ENCODE data around the gene SULF2.

The SULF2 gene

GRCh38 chr20:47718398-47718797 lies 66.9 kb downstream of the SULF2 start:
- H3K36me3 ChIP-seq (replicated peaks): no peaks in the 10 kb centered on the region
- no peak for DNase-seq
- H3K27ac ChIP-seq: no peak overlapping the region
- no peaks in the 10 kb centered on the region for H3K27me3 ChIP-seq (replicated peaks)
- no peak overlapping the region for H3K4me3 ChIP-seq (ENCODE audit: low read depth, low read length)
- TF ChIP-seq CTCF (IDR thresholded peaks at IDR 0.05; ENCODE audit: low read depth, low read length, missing control alignments): no peak
- in situ Hi-C loops (cut with HindIII; ENCODE audit: low pct_ligation_motif_present, low sequenced_read_pairs): no loop called here

DNA sequence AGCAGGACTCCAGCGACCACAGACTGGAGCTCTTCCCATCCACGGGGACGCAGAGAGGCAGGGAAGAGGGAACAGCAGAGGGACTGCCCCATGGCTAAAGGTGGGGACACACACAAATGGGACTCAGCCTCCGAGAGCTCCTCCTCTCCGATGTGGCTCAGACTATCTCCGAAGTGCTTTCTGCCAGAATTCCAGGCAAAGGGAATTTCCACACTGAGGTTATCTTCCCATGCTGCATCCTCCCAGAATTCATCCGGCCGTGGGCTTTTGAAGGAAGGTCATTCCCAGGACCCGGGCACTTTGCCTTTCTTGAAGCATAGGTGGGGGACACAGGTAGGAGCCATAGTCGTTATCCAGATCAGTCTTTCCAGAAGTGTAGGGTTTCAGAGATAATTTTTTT lies 67.9 kb downstream of the SULF2 start:
- TF ChIP-seq CTCF (IDR thresholded peaks at IDR 0.05; ENCODE audit: low read depth, low read length, missing control alignments): no peak
- DNase-seq: no peak
- in situ Hi-C loops (cut with HindIII; ENCODE audit: low pct_ligation_motif_present, low sequenced_read_pairs): no loop called here

DNA sequence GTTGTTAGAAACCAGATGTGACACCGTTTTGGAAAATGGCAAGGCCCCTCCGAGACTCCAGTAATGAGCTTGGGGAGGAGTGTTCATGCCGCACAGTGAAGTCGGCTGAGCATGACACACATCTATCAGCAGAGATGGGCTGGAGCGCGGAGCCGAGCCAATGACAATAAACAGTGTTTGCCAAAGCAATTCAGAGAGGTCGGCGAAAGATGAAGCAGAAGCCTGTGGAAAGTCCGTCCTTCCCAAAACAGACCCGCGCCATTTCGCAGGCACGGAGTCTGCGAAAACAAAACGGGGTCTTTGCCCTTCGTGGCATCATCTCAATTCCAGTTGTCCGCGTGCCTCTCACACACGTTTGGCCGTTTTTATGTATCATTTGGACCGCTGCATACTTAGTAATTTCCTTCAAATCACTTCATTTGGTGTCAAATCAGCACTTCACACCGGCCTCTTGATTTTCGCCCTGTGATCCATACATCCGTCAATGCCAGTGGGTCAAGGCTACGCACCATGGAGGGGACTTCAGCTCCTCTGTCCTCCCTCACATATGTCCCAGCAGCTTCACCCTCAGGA lies 71.3 kb downstream of the SULF2 start:
- Histone ChIP-seq H3K4me3 (ENCODE audit: low read depth, low read length) (no peak overlapping the region), H3K36me3 (replicated peaks) (no peaks in the 10 kb centered on the region), H3K27me3 (replicated peaks) (no peaks in the 10 kb centered on the region), H3K27ac (no peak overlapping the region)
- in situ Hi-C loops (cut with HindIII; ENCODE audit: low pct_ligation_motif_present, low sequenced_read_pairs): no loop called here
- DNase-seq: no peak
- no peak for TF ChIP-seq CTCF (IDR thresholded peaks at IDR 0.05; ENCODE audit: low read depth, low read length, missing control alignments)

More for the DNA sequence above, 67.9 kb downstream of the SULF2 start:
- H3K36me3 ChIP-seq (replicated peaks): no peaks in the 10 kb centered on the region
- H3K27ac ChIP-seq: no peak overlapping the region
- no peaks in the 10 kb centered on the region for H3K27me3 ChIP-seq (replicated peaks)
- no peak overlapping the region for H3K4me3 ChIP-seq (ENCODE audit: low read depth, low read length)

DNA sequence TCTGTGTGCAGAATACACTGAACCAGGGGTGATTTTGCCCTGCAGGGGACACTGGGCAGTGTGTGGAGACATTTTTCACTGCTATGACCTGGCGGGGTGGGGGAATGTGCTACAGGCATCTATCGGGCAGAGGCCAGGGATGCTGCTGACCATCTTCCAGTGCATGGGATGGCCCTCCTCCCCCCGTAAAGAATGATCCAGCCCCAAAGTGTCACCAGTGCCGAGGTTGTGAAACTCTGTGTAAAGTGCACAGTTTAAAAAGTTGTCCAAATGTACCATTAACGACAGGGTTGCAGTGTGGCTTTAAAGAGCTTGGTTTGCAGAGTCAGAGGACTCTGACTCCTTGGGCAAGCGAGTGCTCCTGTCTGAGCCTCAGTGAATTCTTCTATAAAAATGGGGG lies 72.1 kb downstream of the SULF2 start:
- no peak for TF ChIP-seq CTCF (IDR thresholded peaks at IDR 0.05; ENCODE audit: low read depth, low read length, missing control alignments)
- in situ Hi-C loops (cut with HindIII; ENCODE audit: low pct_ligation_motif_present, low sequenced_read_pairs): no loop called here
- Histone ChIP-seq H3K36me3 (replicated peaks) (no peaks in the 10 kb centered on the region), H3K27me3 (replicated peaks) (no peaks in the 10 kb centered on the region), H3K27ac (no peak overlapping the region), H3K4me3 (ENCODE audit: low read depth, low read length) (no peak overlapping the region)
- DNase-seq: no peak

- Histone ChIP-seq H3K36me3 (replicated peaks) (no peaks in the 10 kb centered on the region), H3K27ac (no peak overlapping the region), H3K27me3 (replicated peaks) (no peaks in the 10 kb centered on the region), H3K4me3 (ENCODE audit: low read depth, low read length) (no peak overlapping the region)
- DNase-seq: no peak
- in situ Hi-C loops (cut with HindIII; ENCODE audit: low pct_ligation_motif_present, low sequenced_read_pairs): no loop called here
- no peak for TF ChIP-seq CTCF (IDR thresholded peaks at IDR 0.05; ENCODE audit: low read depth, low read length, missing control alignments)
These were observed 74.1 kb downstream of the SULF2 start for GRCh38 chr20:47711046-47711752.

DNA sequence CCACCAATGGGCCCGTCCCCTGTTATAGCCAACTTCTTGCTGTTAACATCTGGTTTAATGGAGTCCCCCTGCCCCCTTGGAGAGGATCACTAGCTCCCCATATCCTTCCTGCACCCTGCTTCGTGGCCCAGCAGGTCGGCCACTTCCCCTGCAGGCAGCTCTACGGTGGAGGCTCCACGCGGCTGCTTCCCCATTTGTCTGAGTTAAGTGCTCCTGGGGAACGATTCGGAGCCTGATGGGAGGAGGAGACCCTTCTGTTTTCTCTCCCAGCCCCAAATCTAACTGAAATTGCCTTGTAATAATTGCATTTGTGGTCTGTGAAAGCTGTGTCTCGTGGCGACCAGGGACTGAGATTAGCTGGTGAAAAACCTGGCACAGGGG lies 74.6 kb downstream of the SULF2 start:
- Histone ChIP-seq H3K27ac (no peak overlapping the region), H3K27me3 (replicated peaks) (no peaks in the 10 kb centered on the region), H3K4me3 (ENCODE audit: low read depth, low read length) (no peak overlapping the region), H3K36me3 (replicated peaks) (no peaks in the 10 kb centered on the region)
- in situ Hi-C loops (cut with HindIII; ENCODE audit: low pct_ligation_motif_present, low sequenced_read_pairs): no loop called here
- DNase-seq: no peak
- no peak for TF ChIP-seq CTCF (IDR thresholded peaks at IDR 0.05; ENCODE audit: low read depth, low read length, missing control alignments)
